SKM-1 treated with dmso at 0.1 percent for 144 hours (cell line): Measurements from ENCODE around the gene GNAI1.

ENCODE experiments used
- DNase-seq: peaks from one replicate; lab custom pipeline; 2025; ENCODE audit not compliant: unreplicated experiment; lab: John Stamatoyannopoulos, UW

The GNAI1 gene

DNA sequence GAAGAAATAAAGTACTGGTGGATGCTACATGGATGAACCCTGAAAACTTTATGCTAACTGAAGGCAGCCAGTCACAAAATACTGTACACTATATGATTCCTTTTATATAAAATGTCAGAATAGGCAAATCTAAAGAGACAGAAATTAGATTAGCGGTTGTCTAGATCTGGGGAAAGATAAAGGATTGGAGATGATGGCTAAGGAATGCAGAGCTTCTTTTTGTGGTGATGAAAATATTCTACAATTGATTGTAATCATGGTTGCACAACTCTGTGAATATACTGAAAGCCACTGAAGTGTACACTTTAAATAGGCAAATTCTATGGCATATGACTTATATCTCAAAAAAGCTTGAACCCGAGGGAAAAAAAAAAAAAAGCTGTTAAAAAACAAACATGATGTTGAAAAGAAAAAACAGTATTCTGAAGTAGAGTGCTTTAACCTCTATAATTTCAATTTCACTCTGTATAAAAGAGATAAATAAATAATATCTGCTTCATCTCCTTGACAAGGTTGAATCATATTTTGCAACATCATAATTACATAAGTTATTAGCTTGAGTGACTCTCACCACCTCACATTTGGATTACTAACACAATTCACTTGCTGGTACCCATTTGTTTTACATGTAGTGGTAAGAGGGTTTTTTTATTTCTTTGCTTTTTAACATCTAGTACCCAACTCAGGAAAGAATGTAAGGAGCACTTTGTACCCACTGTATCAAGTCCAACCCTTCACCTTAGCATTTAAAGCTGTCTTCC lies 2.8 kb upstream of the GNAI1 start:
- DNase-seq = no peak

- DNase-seq = no peak
These were observed 2.0 kb upstream of the GNAI1 start for GRCh38 chr7:80132594-80132993.

DNA sequence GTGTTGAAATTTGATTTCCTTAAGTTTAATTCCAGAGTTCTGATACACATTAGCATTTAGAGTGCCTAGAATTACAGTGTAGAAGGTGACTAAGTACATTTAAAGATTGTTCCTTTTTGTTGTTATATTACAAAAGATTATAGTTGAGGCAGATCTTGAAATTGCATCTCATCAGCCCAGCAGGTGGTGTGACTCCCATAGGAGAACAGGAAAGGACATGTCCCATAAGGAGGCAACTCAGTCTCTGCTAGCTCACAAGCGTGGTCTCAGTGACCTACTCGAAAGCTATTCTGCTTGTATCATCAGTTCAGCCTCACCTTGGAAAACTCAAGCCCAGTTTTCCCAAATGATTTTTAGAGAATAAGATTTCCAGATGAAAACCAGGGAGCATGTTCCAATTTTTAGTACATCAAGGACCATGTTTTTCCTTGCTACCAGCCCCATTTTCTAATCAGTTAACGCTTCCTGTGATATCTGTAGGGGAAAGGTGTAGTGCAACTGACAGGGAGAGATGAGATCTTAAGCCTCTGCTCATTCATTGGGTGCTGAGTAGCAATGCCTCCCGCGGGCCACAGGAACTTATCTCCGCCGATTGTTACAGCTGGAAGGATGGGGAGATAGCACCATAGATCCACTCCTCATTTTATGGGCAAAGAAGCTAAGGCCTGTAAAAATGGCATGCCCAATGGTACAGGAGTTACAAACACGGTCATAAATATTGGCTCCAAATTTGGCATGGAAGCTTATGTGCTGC lies 1.1 kb upstream of the GNAI1 start:
- no peak for DNase-seq

DNA sequence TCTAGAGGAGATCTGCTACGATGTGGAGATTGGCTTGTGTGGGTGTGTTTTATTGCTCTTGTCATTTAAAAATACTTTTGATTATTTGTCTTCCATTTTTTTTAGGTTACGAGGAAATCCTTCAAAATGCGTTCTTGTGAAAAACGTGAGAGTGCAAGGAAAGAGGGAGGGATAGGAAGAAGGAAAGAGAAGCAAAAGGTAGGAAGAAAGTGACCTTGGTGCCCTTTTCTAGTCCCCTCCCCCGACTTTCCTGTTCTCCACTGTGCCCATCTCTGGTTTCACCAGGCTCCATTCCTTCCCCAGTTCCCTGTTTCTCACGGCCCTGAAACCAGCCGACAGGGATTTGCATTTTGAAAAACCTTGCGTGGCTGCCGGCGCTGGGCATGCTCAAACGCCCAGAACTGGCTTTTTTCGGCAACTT lies 506 bp upstream of the GNAI1 start:
- DNase-seq = no peak

DNA sequence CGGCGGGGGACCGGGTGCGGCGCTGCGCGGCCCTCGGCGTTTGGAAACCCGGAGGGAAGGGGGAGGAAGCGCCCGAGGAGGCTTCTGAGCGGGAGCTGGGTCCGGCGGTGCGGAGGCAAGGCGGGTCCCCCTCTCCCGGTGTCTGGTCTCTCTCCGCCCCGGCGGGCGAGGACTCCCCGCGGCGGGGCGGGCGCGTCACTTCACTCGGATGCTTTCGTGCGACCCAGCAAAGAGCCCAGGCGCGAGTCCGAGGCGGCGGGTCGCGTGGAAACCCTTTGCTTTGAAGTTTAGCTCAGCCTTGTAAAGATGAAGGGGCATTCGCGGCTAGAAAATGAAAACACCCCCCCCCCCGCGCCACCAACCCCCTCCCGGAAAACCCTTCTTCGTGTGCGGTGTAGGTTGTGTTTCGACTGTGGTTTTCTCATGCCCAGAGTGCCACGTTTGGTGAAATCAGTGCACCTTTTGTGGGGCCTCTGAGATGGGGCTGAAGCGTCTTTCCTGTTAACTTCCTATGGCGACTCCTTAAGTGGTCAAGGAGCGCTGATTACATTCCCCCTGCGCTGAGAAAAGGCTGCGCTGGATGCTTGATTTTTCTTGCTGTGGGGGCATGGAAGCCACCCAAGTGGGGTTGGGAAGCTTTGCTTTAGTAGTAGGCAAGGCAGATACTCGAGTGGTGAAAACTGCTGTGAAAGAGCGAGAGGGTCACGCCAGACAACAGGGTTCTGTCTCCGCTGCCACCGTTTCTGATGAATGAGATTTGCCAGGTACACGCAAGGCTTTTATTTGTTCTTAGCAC lies 876 bp downstream of the GNAI1 start:
- no peak for DNase-seq

DNA sequence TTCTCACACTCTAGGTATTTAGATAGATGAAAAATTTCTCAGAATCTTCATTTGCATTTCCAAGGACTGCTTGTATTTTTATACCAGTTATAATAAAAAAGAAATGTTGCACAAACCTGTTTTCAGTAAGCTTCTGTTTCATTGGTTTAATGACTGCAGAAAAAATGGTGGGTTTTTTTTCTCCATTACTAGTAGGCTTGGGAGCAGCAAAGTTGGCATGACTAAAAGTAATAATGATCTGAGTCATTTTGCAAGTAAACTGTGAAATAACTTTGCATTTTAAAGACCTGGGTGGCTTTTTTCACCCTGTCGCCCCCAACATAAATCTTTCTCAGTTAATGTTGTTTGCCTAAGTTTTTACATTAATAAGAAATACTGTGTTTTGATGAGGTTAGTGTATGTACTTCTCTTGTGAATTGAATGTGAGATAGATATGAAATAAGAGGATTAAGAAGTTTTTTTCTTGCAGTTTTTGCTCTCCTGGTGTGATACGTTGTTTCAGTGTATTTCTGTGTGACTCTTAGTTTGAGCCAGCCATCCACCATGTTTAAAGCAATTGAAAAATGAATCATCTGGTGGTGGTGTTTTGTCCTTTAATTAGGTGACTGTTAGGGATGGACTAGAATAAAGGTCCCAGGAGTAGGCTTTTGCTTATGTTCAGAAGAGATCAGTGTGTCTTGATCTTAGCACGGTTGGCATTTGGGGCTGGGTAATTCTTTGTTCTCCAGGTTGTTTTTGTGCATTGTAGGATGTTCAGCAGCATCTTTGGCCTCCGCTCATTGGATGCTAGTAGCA lies 1.8 kb downstream of the GNAI1 start:
- no peak for DNase-seq

- no peak for DNase-seq
These were observed 2.8 kb downstream of the GNAI1 start for GRCh38 chr7:80137410-80137809.

DNA sequence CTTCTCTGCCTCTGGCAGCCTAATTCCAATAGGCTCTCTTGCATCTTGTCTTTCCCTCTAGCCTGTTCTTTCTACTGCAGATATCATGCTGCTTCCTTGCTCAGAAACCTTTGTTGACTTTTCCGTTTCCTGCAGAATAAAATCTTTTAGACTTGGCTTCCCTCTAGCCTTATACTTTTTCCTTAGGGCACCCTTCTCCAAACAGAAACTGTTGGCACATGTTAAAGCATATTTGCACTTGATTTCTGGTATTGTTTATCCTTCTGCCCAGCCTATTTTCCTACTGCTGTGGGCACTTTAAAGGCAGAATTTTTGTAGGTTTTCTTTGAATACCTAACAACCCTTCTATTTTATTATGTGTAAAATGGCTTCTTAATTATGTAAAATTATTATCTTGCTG lies 4.6 kb downstream of the GNAI1 start:
- DNase-seq = no peak

DNA sequence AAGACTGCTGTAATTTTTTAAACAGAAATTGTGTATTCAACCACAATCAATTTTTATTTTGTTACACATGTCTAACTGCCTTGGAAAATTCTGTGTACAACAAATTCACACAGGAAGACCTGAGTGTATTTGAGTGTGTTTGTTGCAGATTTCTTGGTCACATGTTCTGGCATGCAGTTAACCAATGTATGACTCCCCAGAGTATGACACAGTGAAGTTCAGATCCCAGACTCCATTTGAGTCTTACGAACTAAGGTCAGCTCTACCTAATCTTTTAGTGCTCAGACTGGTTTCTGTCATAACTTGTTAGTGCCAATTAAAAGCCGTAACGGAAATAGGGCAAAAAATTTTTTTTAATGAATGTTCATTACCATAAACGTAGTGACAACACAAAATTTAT lies 5.8 kb downstream of the GNAI1 start:
- no peak for DNase-seq

DNA sequence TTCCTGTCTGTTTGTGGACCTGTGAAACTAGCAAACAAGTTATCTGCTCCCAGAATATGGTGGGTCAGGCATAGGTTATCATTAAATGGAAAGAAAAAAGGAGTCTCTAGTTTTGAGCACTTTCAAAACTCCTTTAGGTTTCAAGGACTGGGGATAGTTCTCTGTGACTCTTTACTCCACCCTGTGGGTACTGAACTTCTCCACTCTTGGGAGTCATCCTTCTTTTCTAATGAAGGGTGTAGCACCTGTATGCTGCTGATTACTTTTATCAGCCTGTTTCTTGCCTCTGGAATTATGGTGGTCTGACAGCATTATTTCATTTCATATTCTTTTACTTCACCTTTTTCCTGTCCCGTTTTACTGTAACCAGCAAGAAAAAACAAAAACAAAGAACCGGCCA lies 6.7 kb downstream of the GNAI1 start:
- no peak for DNase-seq

GRCh38 chr7:80142853-80143580 lies 8.4 kb downstream of the GNAI1 start:
- DNase-seq = no peak

- no peak for DNase-seq
These were observed 11.3 kb downstream of the GNAI1 start for GRCh38 chr7:80145780-80146422.

GRCh38 chr7:80146545-80147182 lies 12.0 kb downstream of the GNAI1 start:
- DNase-seq = no peak

GRCh38 chr7:80147543-80148391 lies 13.1 kb downstream of the GNAI1 start:
- no peak for DNase-seq

- DNase-seq = no peak
These were observed 16.1 kb downstream of the GNAI1 start for GRCh38 chr7:80150611-80151273.

DNA sequence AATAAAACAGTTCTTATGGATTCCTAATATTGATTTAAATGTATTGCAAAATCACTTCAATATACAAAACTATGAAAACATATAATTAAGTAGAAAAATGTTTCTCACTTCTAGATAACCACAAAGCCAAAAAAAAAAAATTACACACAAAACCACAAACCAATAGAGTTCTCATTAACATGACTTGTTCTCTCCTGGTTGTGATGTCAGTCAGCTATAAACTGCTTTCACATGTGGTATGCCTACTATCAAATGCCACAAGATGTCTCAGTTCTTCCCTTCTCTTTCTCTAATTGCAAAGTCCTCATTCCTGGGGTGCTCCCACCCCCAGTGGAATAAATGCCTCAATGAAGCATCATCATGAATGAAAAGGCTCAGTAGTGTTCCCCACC lies 16.6 kb downstream of the GNAI1 start:
- no peak for DNase-seq

GRCh38 chr7:80153446-80153845 lies 18.8 kb downstream of the GNAI1 start:
- DNase-seq = no peak
